Retinal pigment epithelial cell (primary cell): Measurements from ENCODE around the gene ZCCHC24.

Source experiments
- DNase-seq: peaks from one replicate; pipeline ENCODE4 v3.0.0-alpha.2; 2010; ENCODE audit warnings: low read depth
- H3K4me3 ChIP-seq: 2 replicates; pipeline ENCODE4 v1.5.1; 2011; ENCODE audit warnings: mild to moderate bottlenecking, low read length, control low read depth, moderate library complexity
- TF ChIP-seq, protein P1 (sequence below): conservative IDR thresholded peaks from 2 replicates; pipeline ENCODE4 v1.5.1; 2011; ENCODE audit warnings: low read depth, low read length, control low read depth, inconsistent platforms

ZCCHC24 gene

DNA sequence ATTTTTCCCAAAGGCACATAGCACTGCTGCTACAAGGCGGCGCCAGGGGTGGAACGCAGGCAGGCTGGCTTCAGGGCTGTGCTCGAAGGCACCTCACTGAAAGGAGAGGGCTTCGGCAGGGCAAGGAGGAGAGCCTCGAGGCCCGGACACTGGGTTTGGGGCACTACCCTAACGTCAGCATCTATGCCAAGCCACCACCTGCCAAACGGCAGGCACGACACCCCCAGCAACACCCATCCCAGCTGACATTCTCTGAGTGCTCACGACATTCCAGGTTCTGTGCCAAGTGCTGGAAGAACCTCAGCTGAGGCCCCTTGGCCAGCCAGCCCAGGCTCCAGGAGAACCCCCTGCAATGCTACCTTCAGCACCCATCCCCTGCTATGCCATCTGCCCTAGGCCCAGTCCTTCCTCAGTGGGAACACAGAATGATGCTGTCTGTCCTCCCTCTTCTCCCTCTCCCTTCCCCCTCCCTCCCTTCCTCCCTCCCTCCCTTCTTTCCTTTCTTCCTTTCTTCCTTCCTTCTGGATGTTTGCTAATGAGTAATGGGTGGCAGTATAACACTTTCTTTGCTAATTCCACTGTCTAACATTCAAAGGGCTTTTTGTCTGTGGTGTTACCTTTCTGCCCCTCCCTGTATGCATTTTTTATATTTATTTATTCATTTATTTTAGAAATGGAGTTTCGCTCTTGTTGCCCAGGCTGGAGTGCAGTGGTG is 24.3 kb downstream of the ZCCHC24 start:
- H3K4me3 ChIP-seq = no peak overlapping the region
- DNase-seq = no peak
- TF ChIP-seq, protein P1, sequence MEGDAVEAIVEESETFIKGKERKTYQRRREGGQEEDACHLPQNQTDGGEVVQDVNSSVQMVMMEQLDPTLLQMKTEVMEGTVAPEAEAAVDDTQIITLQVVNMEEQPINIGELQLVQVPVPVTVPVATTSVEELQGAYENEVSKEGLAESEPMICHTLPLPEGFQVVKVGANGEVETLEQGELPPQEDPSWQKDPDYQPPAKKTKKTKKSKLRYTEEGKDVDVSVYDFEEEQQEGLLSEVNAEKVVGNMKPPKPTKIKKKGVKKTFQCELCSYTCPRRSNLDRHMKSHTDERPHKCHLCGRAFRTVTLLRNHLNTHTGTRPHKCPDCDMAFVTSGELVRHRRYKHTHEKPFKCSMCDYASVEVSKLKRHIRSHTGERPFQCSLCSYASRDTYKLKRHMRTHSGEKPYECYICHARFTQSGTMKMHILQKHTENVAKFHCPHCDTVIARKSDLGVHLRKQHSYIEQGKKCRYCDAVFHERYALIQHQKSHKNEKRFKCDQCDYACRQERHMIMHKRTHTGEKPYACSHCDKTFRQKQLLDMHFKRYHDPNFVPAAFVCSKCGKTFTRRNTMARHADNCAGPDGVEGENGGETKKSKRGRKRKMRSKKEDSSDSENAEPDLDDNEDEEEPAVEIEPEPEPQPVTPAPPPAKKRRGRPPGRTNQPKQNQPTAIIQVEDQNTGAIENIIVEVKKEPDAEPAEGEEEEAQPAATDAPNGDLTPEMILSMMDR = no peak

DNA sequence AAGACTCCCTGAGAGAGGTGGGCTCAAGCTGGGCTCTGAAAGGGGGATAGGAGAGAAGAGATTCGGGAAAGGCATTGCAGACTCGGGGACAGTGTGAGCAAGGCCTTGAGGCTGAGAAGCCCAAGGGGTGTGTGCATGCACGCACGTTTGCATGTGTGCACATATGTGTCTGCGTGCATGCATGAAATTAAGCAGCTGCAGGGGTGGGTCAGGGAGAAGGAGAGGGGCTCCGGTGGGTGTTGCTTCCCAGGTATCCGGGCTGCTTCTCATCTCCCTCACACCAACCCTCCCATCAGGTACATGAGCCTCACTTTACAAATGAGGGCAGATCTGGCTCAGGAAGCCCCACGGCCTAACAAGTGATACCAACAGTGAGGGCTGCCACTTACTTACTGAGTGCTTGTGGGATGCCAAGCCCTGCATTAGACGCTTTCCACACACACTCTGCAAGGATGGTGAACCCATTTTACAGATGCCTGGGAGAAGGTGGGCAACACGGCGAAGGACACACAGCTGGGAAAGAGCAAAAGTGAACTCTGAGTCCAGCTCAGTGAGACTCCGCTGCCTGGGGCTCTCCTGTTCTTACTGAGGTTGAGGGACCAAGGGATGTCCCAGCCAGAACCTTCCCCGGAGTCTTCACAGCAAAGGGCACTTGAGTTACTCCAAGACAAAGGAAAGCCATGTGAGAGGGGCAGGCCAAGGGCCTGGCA is 26.4 kb downstream of the ZCCHC24 start:
- no peak overlapping the region for H3K4me3 ChIP-seq
- no peak for DNase-seq
- TF ChIP-seq, protein P1 = no peak

DNA sequence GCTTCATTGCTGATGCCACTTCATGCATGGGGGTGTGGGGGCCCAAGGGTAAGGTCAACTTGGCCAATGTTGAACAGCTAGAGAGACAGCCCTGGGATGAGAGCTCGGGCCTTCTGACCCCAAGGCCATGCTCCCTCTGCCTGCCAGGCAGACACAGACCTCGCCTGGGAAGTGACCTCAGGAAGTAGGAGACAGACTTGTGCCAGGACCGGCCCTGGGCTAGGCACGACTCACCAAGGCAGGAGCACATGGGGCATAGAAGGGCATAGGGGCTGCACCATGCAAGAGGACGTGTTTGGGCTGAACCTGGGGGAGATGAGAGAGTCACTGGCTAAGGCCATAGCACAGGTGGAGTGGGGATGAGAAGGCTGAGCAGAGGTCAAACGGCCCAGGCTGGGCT is 27.1 kb downstream of the ZCCHC24 start:
- H3K4me3 ChIP-seq = no peak overlapping the region
- DNase-seq = no peak
- TF ChIP-seq, protein P1 = no peak

DNA sequence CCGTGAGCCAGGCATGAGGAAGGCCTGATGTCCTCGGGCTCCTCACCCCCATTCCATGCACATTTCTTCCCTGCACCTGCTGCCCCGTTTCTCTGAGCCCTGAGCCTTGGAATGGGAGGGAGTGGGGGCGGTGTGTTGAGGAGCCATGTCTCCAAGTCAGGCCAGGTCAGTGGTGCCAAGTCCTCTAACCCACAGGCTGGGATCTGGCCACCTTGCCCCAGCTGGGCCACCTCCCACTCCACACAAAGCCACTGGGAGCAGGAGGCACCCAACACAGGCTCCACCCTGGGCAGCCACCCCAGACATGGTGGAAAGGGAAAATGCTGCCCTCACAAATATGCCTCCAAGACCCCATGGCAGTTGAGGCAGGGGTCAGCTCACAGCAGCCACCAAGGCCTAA is 27.7 kb downstream of the ZCCHC24 start:
- no peak for DNase-seq
- no peak overlapping the region for H3K4me3 ChIP-seq
- TF ChIP-seq, protein P1 = no peak

- no peak overlapping the region for H3K4me3 ChIP-seq
- TF ChIP-seq, protein P1 = no peak
- no peak for DNase-seq
Observed at GRCh38 chr10:79417266-79417665, 28.2 kb downstream of the ZCCHC24 start.

GRCh38 chr10:79416578-79417255 is 28.7 kb downstream of the ZCCHC24 start:
- H3K4me3 ChIP-seq = no peak overlapping the region
- DNase-seq = no peak
- TF ChIP-seq, protein P1 = no peak
